BJ (cell line): Measurements from ENCODE around the gene COMMD3. TPM values are rescaled to one million over a fixed set of nuclear protein-coding genes. Genes with fewer than 3 reads are reported as not detected.
A peak's percentile ranks its signal among the peaks of the same experiment; 100 is the strongest.

ENCODE experiments used
- CTCF ChIA-PET: fragments of 350-600 bp; formaldehyde crosslinking; extraction: SDS; loops from one replicate; lab custom pipeline; 2021; ENCODE audit warnings: antibody characterized with exemption, inconsistent platforms; lab: Yijun Ruan, JAX
- POLR2A ChIA-PET: fragments of 300-600 bp; sonication (Branson Sonifier 250); formaldehyde crosslinking; extraction: SDS; loops from one replicate; lab custom pipeline; 2021; ENCODE audit warnings: antibody characterized with exemption; lab: Charles Lee
- DNase-seq: peaks from one replicate; pipeline ENCODE4 v3.0.0-alpha.2; 2011; ENCODE audit warnings: low read depth
- H3K27me3 ChIP-seq: 2 replicates; pipeline ENCODE4 v1.6.0; 2011; ENCODE audit warnings: low read length; ENCODE audit not compliant: control insufficient read depth, insufficient read depth
- H3K36me3 ChIP-seq: 2 replicates; pipeline ENCODE4 v1.5.1; 2011; ENCODE audit warnings: low read length; ENCODE audit not compliant: control insufficient read depth, insufficient read depth
- H3K4me3 ChIP-seq: 2 replicates; pipeline ENCODE4 v1.5.1; 2011; ENCODE audit warnings: low read depth, mild to moderate bottlenecking, control low read depth, low read length
- polyA plus RNA-seq: library from polyadenylated mRNA; depleted of rRNA; stranded (reverse); fragments of >200 nt; gene quantifications from 2 replicates; pipeline ENCODE4 v1.2.3, GENCODE V29; 2011
- TF ChIP-seq, protein P1 (sequence below): IDR thresholded peaks from 2 replicates; pipeline ENCODE4 v1.5.1; 2011; ENCODE audit warnings: low read depth, mild to moderate bottlenecking, control low read depth, inconsistent platforms, low read length, moderate library complexity; ENCODE audit not compliant: insufficient read depth

The COMMD3 gene
- polyA plus RNA-seq, 1 experiment: 20.9 TPM

GRCh38 chr10:22314852-22315251 is 1.3 kb upstream of the COMMD3 start:
- DNase-seq: no peak

GRCh38 chr10:22315455-22316285 is 518 bp upstream of the COMMD3 start:
- ChIA-PET POLR2A (interaction anchor here (0.6 kb wide), 1 partner anchor 9 kb away, joined by 3 read pairs; no protein-coding TSS in a partner anchor), CTCF (interaction anchor here (0.6 to 1.4 kb wide), 5 partner anchors 20 to 820 kb away, joined by 3 to 6 read pairs (median 3); partner anchors contain the start of gene SKIDA1)
- no peak for DNase-seq
- Histone ChIP-seq H3K4me3 (peak overlapping the region; percentile 71), H3K27me3 (no peaks in the 10 kb centered on the region), H3K36me3 (no peaks in the 10 kb centered on the region)
- TF ChIP-seq, protein P1, sequence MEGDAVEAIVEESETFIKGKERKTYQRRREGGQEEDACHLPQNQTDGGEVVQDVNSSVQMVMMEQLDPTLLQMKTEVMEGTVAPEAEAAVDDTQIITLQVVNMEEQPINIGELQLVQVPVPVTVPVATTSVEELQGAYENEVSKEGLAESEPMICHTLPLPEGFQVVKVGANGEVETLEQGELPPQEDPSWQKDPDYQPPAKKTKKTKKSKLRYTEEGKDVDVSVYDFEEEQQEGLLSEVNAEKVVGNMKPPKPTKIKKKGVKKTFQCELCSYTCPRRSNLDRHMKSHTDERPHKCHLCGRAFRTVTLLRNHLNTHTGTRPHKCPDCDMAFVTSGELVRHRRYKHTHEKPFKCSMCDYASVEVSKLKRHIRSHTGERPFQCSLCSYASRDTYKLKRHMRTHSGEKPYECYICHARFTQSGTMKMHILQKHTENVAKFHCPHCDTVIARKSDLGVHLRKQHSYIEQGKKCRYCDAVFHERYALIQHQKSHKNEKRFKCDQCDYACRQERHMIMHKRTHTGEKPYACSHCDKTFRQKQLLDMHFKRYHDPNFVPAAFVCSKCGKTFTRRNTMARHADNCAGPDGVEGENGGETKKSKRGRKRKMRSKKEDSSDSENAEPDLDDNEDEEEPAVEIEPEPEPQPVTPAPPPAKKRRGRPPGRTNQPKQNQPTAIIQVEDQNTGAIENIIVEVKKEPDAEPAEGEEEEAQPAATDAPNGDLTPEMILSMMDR: no peak

More at GRCh38 chr10:22314852-22315251, 1.3 kb upstream of the COMMD3 start:
- TF ChIP-seq, protein P1: no peak
- H3K4me3 ChIP-seq: no peak overlapping the region
- H3K27me3 ChIP-seq: no peaks in the 10 kb centered on the region
- CTCF ChIA-PET: no interaction called here
- POLR2A ChIA-PET: no interaction called here
- no peaks in the 10 kb centered on the region for H3K36me3 ChIP-seq

GRCh38 chr10:22317076-22317370 is 835 bp downstream of the COMMD3 start:
- CTCF ChIA-PET: interaction anchor here (0.6 to 1.4 kb wide), 3 partner anchors 74 to 821 kb away, joined by 3 to 4 read pairs (median 3); no protein-coding TSS in a partner anchor
- H3K27me3 ChIP-seq: peaks cover 1% of the 10 kb centered on the region; the same call in 1 of the 2 replicates
- H3K36me3 ChIP-seq: no peaks in the 10 kb centered on the region
- TF ChIP-seq, protein P1: no peak
- POLR2A ChIA-PET: no interaction called here
- H3K4me3 ChIP-seq: peak overlapping the region; percentile 71
- DNase-seq: no peak

DNA sequence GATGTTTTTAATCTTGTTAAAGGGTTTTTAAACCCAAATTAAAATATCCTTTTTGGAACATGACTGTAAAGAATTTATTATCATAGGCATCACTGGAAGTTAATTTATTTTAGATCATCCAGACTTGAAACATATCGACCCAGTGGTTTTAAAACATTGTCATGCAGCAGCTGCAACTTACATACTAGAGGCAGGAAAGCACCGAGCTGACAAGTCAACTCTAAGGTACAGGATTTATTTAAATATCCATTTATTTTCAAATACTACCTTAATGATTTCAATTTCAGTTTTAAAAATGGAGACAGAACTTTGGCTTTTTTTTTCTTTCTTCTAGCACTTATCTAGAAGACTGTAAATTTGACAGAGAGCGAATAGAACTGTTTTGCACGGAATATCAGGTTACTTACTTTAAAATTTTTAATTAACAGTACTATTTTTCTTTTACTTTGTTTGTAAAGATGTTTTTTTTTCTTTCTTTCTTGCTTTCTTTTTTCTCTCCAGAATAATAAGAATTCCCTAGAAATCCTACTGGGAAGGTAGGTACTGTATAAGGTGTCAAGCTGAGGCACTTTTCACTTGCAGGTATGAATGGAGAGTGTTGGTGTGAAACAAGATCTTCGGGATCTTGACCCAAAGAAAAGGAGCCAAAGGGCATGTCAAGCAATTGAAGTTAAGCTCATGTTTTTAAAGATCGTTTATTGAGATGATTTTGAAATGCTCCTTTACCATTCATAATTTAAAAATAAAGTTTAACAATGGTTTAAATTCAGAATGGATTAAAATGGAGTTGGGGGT is 1.8 kb downstream of the COMMD3 start:
- TF ChIP-seq, protein P1: no peak
- ChIA-PET CTCF (interaction anchor here (0.7 kb wide), 2 partner anchors 48 to 1211 kb away, joined by 3 read pairs; no protein-coding TSS in a partner anchor), POLR2A (no interaction called here)
- peaks cover 9% of the 10 kb centered on the region for H3K27me3 ChIP-seq
- H3K36me3 ChIP-seq: no peaks in the 10 kb centered on the region
- DNase-seq: no peak
- no peak overlapping the region for H3K4me3 ChIP-seq

DNA sequence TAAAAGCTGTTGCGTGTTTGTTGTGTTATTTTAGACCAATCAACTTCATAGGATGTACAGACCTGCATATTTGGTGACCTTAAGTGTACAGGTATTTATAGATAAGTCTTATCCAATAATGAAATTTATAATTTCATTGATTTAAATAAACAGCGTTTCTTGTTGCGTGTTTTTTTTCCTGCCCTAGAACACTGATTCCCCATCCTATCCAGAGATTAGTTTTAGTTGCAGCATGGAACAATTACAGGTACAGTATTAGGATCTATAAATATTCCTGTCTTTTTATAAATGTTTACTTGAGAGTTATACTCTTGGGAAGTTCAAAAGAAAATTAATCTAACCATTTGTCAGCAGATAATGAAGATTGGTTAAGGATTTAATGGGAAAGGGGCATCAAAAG is 2.6 kb downstream of the COMMD3 start:
- DNase-seq: no peak
- H3K27me3 ChIP-seq: peaks cover 12% of the 10 kb centered on the region
- ChIA-PET POLR2A (no interaction called here), CTCF (interaction anchor here (0.7 kb wide), 1 partner anchor 1210 kb away, joined by 3 read pairs; no protein-coding TSS in a partner anchor)
- no peak overlapping the region for H3K4me3 ChIP-seq
- H3K36me3 ChIP-seq: no peaks in the 10 kb centered on the region
- TF ChIP-seq, protein P1: no peak
